ENCODE measurements around the gene KCNMA1. TPM values are rescaled to one million over a fixed set of nuclear protein-coding genes. Genes with fewer than 3 reads are reported as not detected.

Gene KCNMA1
- total RNA-seq, 4 donors from 2014 or later = 4.6 to 10.5 (median 7.8) TPM

GRCh38 chr10:77123330-77123729, 514.3 kb downstream of the KCNMA1 start:
- WGBS = 85% methylated on average over 5 of the region's 5 CpGs
- TF ChIP-seq EP300 (IDR thresholded peaks at IDR 0.05) (no peak), POLR2AphosphoS5 (IDR thresholded peaks at IDR 0.05) (no peak), POLR2A (IDR thresholded peaks at IDR 0.05) (no peak), CTCF (IDR thresholded peaks at IDR 0.05) (no peak)
- DNase-seq (ENCODE audit: low spot score in 2 of 2) = no peak
- Histone ChIP-seq H3K27me3 (peaks cover 3% of the 10 kb centered on the region), H3K27ac (no peak overlapping the region), H3K9me3 (no peaks in the 10 kb centered on the region), H3K36me3 (no peaks in the 10 kb centered on the region), H3K4me1 (no peaks in the 10 kb centered on the region), H3K4me3 (no peak overlapping the region)

DNA sequence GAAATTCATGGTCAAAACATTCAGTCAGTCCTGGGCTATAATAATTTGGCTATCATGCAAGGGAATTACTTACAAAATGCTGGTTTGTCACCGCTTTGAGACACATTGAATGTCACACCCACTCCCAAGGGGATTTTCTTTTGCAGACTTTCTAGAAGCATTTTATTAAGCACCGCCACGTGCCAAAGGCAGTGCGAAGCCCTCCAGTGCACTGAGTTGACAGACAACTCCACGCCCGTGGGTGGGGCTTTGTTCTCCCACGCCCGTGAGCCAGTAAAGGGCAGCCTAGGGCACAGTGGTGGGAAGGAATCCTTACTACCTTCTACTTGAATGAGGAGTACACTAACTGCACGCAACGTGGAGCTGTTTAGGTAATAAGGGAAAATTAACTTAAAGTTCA, 515.8 kb downstream of the KCNMA1 start:
- H3K27me3 ChIP-seq = peaks cover 3% of the 10 kb centered on the region
- H3K4me1 ChIP-seq = no peaks in the 10 kb centered on the region
- H3K36me3 ChIP-seq = no peaks in the 10 kb centered on the region
- H3K9me3 ChIP-seq = no peaks in the 10 kb centered on the region
- no peak overlapping the region for H3K27ac ChIP-seq
- TF ChIP-seq EP300 (IDR thresholded peaks at IDR 0.05) (no peak), POLR2AphosphoS5 (IDR thresholded peaks at IDR 0.05) (no peak), CTCF (IDR thresholded peaks at IDR 0.05) (no peak), POLR2A (IDR thresholded peaks at IDR 0.05) (no peak)
- no peak overlapping the region for H3K4me3 ChIP-seq
- no peak for DNase-seq (ENCODE audit: low spot score in 2 of 2)
- WGBS = 52% methylated on average over 10 of the region's 10 CpGs

DNA sequence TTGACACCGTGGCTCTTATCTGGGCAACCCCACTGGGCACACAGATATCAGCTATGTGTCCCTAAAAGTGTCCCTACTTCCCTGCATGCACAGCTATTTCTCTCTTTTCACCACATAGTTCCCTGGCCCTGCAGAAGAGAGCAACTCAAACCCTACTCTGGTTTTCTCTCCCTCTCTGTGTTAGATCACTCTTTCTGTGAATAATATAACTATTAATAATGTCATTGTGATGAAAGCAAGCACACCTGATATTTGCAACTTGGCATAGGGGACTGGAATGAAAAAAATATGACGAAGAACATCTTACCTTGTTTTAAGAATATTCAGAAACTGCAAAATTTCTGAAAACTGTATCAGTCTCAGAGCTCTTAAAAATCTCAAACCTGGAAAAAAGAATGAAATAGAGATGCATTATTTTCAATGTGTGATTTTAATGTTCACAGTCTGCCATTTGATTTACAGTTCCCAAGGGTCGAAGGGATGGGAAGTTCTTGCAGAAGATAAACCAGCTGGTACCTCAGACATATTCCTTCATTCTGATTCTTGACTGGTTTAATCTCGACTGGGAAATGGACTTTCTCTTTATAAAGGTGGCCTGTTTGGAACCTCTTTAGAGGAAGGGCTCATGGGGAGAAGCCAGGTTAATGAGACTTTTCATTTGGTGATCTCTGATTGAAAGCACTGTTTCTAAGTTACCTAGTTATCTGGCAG, 516.8 kb downstream of the KCNMA1 start:
- peaks cover 3% of the 10 kb centered on the region for H3K27me3 ChIP-seq
- H3K4me1 ChIP-seq = no peaks in the 10 kb centered on the region
- 80% methylated on average over 4 of the region's 4 CpGs for WGBS
- H3K36me3 ChIP-seq = no peaks in the 10 kb centered on the region
- H3K9me3 ChIP-seq = no peaks in the 10 kb centered on the region
- H3K27ac ChIP-seq = no peak overlapping the region
- DNase-seq (ENCODE audit: low spot score in 2 of 2) = no peak
- H3K4me3 ChIP-seq = no peak overlapping the region
- TF ChIP-seq POLR2A (IDR thresholded peaks at IDR 0.05) (no peak), CTCF (IDR thresholded peaks at IDR 0.05) (no peak), POLR2AphosphoS5 (IDR thresholded peaks at IDR 0.05) (no peak), EP300 (IDR thresholded peaks at IDR 0.05) (no peak)

GRCh38 chr10:77120012-77120411, 517.6 kb downstream of the KCNMA1 start:
- TF ChIP-seq CTCF (IDR thresholded peaks at IDR 0.05) (no peak), POLR2A (IDR thresholded peaks at IDR 0.05) (no peak), POLR2AphosphoS5 (IDR thresholded peaks at IDR 0.05) (no peak), EP300 (IDR thresholded peaks at IDR 0.05) (no peak)
- peaks cover 3% of the 10 kb centered on the region for H3K27me3 ChIP-seq
- no peak for DNase-seq (ENCODE audit: low spot score in 2 of 2)
- no peaks in the 10 kb centered on the region for H3K36me3 ChIP-seq
- no peaks in the 10 kb centered on the region for H3K4me1 ChIP-seq
- WGBS = 64% methylated on average over 4 of the region's 4 CpGs
- H3K27ac ChIP-seq = no peak overlapping the region
- no peaks in the 10 kb centered on the region for H3K9me3 ChIP-seq
- no peak overlapping the region for H3K4me3 ChIP-seq

DNA sequence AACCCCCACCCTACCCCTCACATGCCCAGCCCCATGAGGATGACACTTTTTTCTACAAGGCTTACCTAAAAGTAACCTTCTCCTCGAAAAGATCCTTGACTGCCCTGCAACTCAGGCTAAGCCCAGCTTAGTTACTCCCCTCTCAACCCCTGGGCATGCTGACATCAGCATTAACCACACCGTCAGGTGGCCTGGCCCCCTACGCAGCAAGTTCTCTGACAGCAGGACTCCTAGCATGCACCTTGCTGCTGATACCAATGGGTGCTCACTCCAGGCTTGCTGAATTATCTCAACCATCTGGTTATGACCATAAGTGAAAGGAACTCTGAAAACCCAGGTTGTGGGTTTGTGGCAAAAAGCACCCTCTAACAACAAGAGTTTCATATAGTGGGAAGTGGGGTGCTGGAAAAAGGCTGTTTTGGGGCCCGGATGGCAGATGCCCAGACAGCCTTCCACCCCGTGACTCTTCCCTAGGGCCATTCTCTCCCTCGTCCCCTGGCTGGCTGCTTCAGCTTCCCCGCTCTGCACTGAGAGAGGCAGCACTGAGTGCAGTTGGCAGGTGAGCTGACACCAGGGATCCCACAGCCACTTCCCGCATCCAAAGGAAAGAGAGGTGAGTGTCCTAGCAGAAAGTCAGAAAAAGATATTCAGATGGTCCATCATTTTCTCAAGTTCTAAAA, 518.9 kb downstream of the KCNMA1 start:
- Histone ChIP-seq H3K36me3 (no peaks in the 10 kb centered on the region), H3K27ac (no peak overlapping the region), H3K4me1 (no peaks in the 10 kb centered on the region), H3K27me3 (no peaks in the 10 kb centered on the region), H3K4me3 (no peak overlapping the region), H3K9me3 (no peaks in the 10 kb centered on the region)
- DNase-seq (ENCODE audit: low spot score in 2 of 2) = no peak
- 94% methylated on average over 8 of the region's 8 CpGs for WGBS
- TF ChIP-seq POLR2AphosphoS5 (IDR thresholded peaks at IDR 0.05) = no peak
- TF ChIP-seq CTCF (IDR thresholded peaks at IDR 0.05) = no peak
- no peak for TF ChIP-seq EP300 (IDR thresholded peaks at IDR 0.05)
- no peak for TF ChIP-seq POLR2A (IDR thresholded peaks at IDR 0.05)
